RWPE2 (cell line): ENCODE data around the gene EEF1AKMT3.

Experiments used
- ATAC-seq: fragments of 200-7000 bp; cut with Tn5 transposase; 3 replicates; pipeline ENCODE4 v1.9.1; 2021; ENCODE audit warnings: low read depth
- DNase-seq: peaks from one replicate; pipeline ENCODE4 v3.0.0-alpha.2; 2020; ENCODE audit warnings: low spot score
- H3K27ac ChIP-seq: fragments of 450-650 bp; 2 replicates; pipeline ENCODE4 v1.5.1; 2017; ENCODE audit warnings: mild to moderate bottlenecking; ENCODE audit not compliant: poor library complexity, severe bottlenecking
- H3K27me3 ChIP-seq: fragments of 250-450 bp; sonication (Bioruptor Pico); 2 replicates; pipeline ENCODE4 v1.5.1; 2021; ENCODE audit warnings: mild to moderate bottlenecking, moderate library complexity; ENCODE audit not compliant: insufficient read depth, poor library complexity, severe bottlenecking
- H3K36me3 ChIP-seq: fragments of 250-450 bp; sonication (Bioruptor Pico); 2 replicates; pipeline ENCODE4 v1.5.1; 2020; ENCODE audit warnings: low read depth, mild to moderate bottlenecking, moderate library complexity
- H3K4me1 ChIP-seq: fragments of 250-450 bp; sonication (Bioruptor Pico); 2 replicates; pipeline ENCODE4 v1.5.1; 2021; ENCODE audit warnings: mild to moderate bottlenecking, moderate library complexity; ENCODE audit not compliant: insufficient read depth, poor library complexity, severe bottlenecking
- H3K4me3 ChIP-seq: fragments of 250-450 bp; sonication (Bioruptor Pico); 2 replicates; pipeline ENCODE4 v1.5.1; 2021; ENCODE audit warnings: mild to moderate bottlenecking, moderate library complexity; ENCODE audit not compliant: severe bottlenecking
- H3K9me3 ChIP-seq: fragments of 250-450 bp; sonication (Bioruptor Pico); 2 replicates; pipeline ENCODE4 v1.5.1; 2021; ENCODE audit warnings: mild to moderate bottlenecking, moderate library complexity; ENCODE audit not compliant: severe bottlenecking
- CTCF ChIP-seq: fragments of 450-650 bp; IDR thresholded peaks from one replicate; pipeline ENCODE4 v1.5.1; 2017; ENCODE audit warnings: mild to moderate bottlenecking, moderate library complexity; ENCODE audit not compliant: poor library complexity, severe bottlenecking

The EEF1AKMT3 gene

DNA sequence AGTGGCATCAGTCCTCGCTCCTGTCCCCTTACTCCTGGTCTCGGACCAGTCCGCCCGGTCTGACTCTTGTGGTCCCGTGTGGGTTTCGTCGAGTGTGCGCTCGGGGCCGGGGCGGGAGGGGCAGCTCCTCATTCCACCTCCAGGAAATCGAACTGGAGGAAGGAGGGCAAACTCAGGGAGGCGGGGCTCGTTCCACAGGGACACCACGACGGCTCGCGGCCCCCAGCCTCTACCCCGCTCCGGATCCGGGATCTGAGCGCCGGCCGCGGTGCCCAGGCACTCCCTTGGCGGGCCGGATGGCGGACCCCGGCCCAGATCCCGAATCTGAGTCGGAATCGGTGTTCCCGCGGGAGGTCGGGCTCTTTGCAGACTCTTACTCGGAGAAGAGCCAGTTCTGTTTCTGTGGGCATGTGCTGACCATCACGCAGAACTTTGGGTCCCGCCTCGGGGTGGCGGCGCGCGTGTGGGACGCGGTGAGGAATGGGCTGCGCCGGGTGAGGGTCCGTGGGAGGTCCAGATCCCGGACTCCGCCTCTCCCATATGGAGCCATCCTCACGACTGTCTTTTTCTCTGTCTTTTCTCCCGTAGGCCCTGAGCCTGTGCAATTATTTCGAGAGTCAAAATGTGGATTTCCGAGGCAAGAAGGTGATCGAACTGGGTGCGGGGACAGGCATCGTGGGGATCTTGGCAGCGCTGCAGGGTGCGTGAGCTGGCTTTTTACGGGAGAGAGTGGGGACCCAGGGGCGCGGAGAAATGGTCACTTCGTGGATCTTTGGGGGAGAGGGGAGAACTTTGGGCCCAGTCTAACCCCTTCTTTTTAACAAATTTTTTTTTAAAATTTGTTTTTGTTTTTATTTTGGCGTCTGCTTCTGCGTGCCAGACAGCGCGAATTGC is at the start of gene EEF1AKMT3:
Gene EEF1AKMT3, plus strand, starts transcription at position 186 of the 894 bp plus-strand sequence. Its CDS starts 111 bp downstream, at position 297.
- Histone ChIP-seq H3K4me3 (peak within 1 kb of the TSS; percentile 51), H3K27ac (peak within 1 kb of the TSS; percentile 81), H3K27me3 (no peaks in the 10 kb centered on the region), H3K36me3 (peaks cover 32% of the 10 kb centered on the region), H3K9me3 (no peaks in the 10 kb centered on the region), H3K4me1 (no peaks in the 10 kb centered on the region)
- TF ChIP-seq CTCF, result no peak
- ATAC-seq, result peak; percentile 57
- peak; percentile 72 for DNase-seq

GRCh38 chr12:57722716-57723629 is 49.4 kb upstream of the EEF1AKMT3 start:
- H3K36me3 ChIP-seq, result peaks cover 14% of the 10 kb centered on the region
- no peak for TF ChIP-seq CTCF
- H3K27me3 ChIP-seq, result no peaks in the 10 kb centered on the region
- H3K27ac ChIP-seq, result no peak overlapping the region
- no peaks in the 10 kb centered on the region for H3K4me1 ChIP-seq
- no peak for ATAC-seq
- H3K9me3 ChIP-seq, result no peaks in the 10 kb centered on the region
- no peak overlapping the region for H3K4me3 ChIP-seq
- DNase-seq, result no peak

GRCh38 chr12:57723630-57723962 is 48.8 kb upstream of the EEF1AKMT3 start:
- DNase-seq, result no peak
- no peak for ATAC-seq
- H3K9me3 ChIP-seq, result no peaks in the 10 kb centered on the region
- no peaks in the 10 kb centered on the region for H3K27me3 ChIP-seq
- no peaks in the 10 kb centered on the region for H3K4me1 ChIP-seq
- no peak for TF ChIP-seq CTCF
- H3K4me3 ChIP-seq, result no peak overlapping the region
- no peak overlapping the region for H3K27ac ChIP-seq
- H3K36me3 ChIP-seq, result peaks cover 8% of the 10 kb centered on the region

DNA sequence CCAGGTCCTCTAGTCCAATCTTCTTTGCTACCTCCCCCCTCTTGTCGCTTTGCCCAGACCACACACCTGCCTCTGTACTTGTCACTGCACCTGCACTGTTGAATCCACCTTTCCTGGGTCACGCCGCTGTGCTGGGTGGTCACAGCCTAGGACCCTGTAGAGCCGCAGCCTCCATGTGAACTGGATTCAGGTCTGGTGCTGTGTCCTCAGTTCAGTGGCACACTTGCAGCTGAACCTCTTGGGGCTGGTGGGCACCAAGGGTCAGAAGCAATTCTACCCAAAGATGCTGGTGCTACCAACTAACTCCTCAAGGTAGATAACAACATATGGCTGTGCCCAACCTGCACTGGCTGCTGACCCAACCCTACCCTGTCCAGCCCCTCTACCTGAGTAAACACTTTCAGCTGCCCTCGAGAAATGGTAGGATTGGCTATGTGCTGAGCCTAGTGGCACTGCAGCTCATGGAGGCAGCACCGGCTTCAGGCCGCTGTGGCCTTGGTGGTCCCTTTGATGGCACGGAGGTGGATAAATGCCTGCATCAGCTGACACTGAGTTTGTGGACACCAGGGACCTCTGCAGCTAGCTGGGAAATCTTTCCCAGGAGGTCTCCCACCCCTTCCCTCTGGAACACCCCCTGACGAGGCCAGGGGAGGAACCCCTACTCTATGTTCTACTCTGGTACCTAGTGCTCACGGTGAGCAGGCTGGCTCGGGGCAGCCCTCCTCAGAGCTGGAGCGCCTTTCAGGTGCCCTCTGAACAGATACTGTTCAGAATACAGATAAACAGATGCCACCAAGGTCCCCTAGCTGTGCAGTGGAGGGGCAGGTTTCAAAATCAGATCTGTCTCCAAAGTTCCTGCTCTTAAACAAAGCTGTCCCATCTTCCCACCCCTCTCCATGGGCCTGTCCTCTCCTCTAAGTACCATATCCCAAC is 48.1 kb upstream of the EEF1AKMT3 start:
- Histone ChIP-seq H3K27ac (no peak overlapping the region), H3K27me3 (no peaks in the 10 kb centered on the region), H3K4me1 (no peaks in the 10 kb centered on the region), H3K9me3 (no peaks in the 10 kb centered on the region), H3K36me3 (peaks cover 6% of the 10 kb centered on the region), H3K4me3 (no peak overlapping the region)
- no peak for DNase-seq
- TF ChIP-seq CTCF, result no peak
- no peak for ATAC-seq
